GM12891 (cell line): ENCODE data around the gene UROS.

ENCODE experiments used
- DNase-seq: peaks from one replicate; pipeline ENCODE4 v3.0.0; 2011; ENCODE audit warnings: low spot score; ENCODE audit not compliant: insufficient read length
- FAIRE-seq: peaks from 2 replicates; lab custom pipeline; 2011; peaks lifted over from hg19 to GRCh38; lab: Jason Lieb, UNC
- PAX5 ChIP-seq: IDR thresholded peaks from 2 replicates; pipeline ENCODE4 v1.6.1; 2011; ENCODE audit warnings: low read length, moderate library complexity, mild to moderate bottlenecking; ENCODE audit not compliant: insufficient read depth, severe bottlenecking
- POLR2A ChIP-seq: IDR thresholded peaks from 2 replicates; pipeline ENCODE4 v1.6.1; 2011; ENCODE audit warnings: low read depth, low read length, control low read depth
- POLR2AphosphoS5 ChIP-seq: IDR thresholded peaks from 2 replicates; pipeline ENCODE4 v1.6.1; 2011; ENCODE audit warnings: low read depth, low read length, control low read depth
- POU2F2 ChIP-seq: IDR thresholded peaks from 2 replicates; pipeline ENCODE4 v1.6.1; 2011; ENCODE audit warnings: low read depth, mild to moderate bottlenecking, control low read depth, low read length, moderate library complexity
- SPI1 ChIP-seq: IDR thresholded peaks from 2 replicates; pipeline ENCODE4 v1.6.1; 2011; ENCODE audit warnings: low read depth, low read length, control low read depth
- TAF1 ChIP-seq: IDR thresholded peaks from 2 replicates; pipeline ENCODE4 v1.6.1; 2011; ENCODE audit warnings: low read depth, low read length, control low read depth

Gene UROS

GRCh38 chr10:125811251-125811650 is 11.8 kb downstream of the UROS start:
- TF ChIP-seq SPI1 (no peak), POLR2AphosphoS5 (no peak), TAF1 (no peak), POLR2A (no peak), PAX5 (no peak), POU2F2 (no peak)
- FAIRE-seq, result no peak
- DNase-seq, result no peak

GRCh38 chr10:125808047-125808446 is 15.0 kb downstream of the UROS start:
- no peak for FAIRE-seq
- no peak for DNase-seq
- no peak for TF ChIP-seq SPI1
- no peak for TF ChIP-seq POLR2AphosphoS5
- no peak for TF ChIP-seq TAF1
- TF ChIP-seq POLR2A, result no peak
- TF ChIP-seq PAX5, result no peak
- no peak for TF ChIP-seq POU2F2

GRCh38 chr10:125802739-125803138 is 20.3 kb downstream of the UROS start:
- no peak for DNase-seq
- FAIRE-seq, result no peak
- TF ChIP-seq TAF1 (no peak), SPI1 (no peak), POLR2A (no peak), PAX5 (no peak), POU2F2 (no peak), POLR2AphosphoS5 (no peak)

GRCh38 chr10:125802131-125802530 is 20.9 kb downstream of the UROS start:
- no peak for FAIRE-seq
- TF ChIP-seq POLR2A (no peak), PAX5 (no peak), POU2F2 (no peak), TAF1 (no peak), POLR2AphosphoS5 (no peak), SPI1 (no peak)
- DNase-seq, result no peak

GRCh38 chr10:125801574-125801973 is 21.5 kb downstream of the UROS start:
- no peak for TF ChIP-seq POU2F2
- no peak for TF ChIP-seq PAX5
- TF ChIP-seq POLR2A, result no peak
- TF ChIP-seq SPI1, result no peak
- TF ChIP-seq POLR2AphosphoS5, result no peak
- no peak for TF ChIP-seq TAF1
- no peak for DNase-seq
- FAIRE-seq, result no peak

- FAIRE-seq, result no peak
- TF ChIP-seq TAF1 (no peak), SPI1 (no peak), PAX5 (no peak), POLR2AphosphoS5 (no peak), POU2F2 (no peak), POLR2A (no peak)
Measured at GRCh38 chr10:125799451-125800182, 23.4 kb downstream of the UROS start.

GRCh38 chr10:125797994-125798662 is 24.9 kb downstream of the UROS start:
- no peak for DNase-seq
- FAIRE-seq, result no peak
- no peak for TF ChIP-seq PAX5
- no peak for TF ChIP-seq TAF1
- no peak for TF ChIP-seq POU2F2
- TF ChIP-seq POLR2AphosphoS5, result no peak
- TF ChIP-seq SPI1, result no peak
- no peak for TF ChIP-seq POLR2A

More at GRCh38 chr10:125799451-125800182, 23.4 kb downstream of the UROS start:
- DNase-seq, result no peak

- DNase-seq (no peak), FAIRE-seq (no peak)
- no peak for TF ChIP-seq POU2F2
- no peak for TF ChIP-seq SPI1
- no peak for TF ChIP-seq POLR2A
- no peak for TF ChIP-seq TAF1
- no peak for TF ChIP-seq PAX5
- TF ChIP-seq POLR2AphosphoS5, result no peak
Measured at GRCh38 chr10:125797424-125797823, 25.6 kb downstream of the UROS start.

- TF ChIP-seq TAF1 (no peak), POLR2AphosphoS5 (no peak), SPI1 (no peak), POU2F2 (no peak), POLR2A (no peak), PAX5 (no peak)
- DNase-seq, result no peak
- no peak for FAIRE-seq
Measured at GRCh38 chr10:125795637-125796190, 27.3 kb downstream of the UROS start.
